ENCODE results near the gene MAMDC2.

DNA sequence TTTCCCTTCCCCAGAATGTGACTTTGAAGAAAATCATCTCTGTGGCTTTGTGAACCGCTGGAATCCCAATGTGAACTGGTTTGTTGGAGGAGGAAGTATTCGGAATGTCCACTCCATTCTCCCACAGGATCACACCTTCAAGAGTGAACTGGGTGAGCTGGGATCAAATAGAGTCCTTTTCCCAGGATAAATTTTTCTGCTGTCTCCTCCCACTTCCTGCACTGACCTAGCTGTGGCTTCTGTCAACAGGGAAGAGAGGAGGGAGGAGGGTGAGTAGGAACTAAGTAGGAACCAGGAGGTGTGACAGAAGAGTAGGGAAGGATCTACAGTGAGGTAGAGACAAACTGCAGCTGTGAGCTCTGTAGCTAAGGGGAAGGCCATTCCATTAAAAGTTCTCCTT, 69.3 kb downstream of the MAMDC2 start:
- TF ChIP-seq, protein P1, sequence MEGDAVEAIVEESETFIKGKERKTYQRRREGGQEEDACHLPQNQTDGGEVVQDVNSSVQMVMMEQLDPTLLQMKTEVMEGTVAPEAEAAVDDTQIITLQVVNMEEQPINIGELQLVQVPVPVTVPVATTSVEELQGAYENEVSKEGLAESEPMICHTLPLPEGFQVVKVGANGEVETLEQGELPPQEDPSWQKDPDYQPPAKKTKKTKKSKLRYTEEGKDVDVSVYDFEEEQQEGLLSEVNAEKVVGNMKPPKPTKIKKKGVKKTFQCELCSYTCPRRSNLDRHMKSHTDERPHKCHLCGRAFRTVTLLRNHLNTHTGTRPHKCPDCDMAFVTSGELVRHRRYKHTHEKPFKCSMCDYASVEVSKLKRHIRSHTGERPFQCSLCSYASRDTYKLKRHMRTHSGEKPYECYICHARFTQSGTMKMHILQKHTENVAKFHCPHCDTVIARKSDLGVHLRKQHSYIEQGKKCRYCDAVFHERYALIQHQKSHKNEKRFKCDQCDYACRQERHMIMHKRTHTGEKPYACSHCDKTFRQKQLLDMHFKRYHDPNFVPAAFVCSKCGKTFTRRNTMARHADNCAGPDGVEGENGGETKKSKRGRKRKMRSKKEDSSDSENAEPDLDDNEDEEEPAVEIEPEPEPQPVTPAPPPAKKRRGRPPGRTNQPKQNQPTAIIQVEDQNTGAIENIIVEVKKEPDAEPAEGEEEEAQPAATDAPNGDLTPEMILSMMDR (IDR thresholded peaks at IDR 0.05 in 4 of 5, conservative IDR thresholded peaks at IDR 0.05 in 1 of 5): no peak
- TF ChIP-seq POLR2A (IDR thresholded peaks at IDR 0.05): no peak

Measured in gastrocnemius medialis (tissue), 4 donors.